Measurements from ENCODE around the gene GMEB1.

DNA sequence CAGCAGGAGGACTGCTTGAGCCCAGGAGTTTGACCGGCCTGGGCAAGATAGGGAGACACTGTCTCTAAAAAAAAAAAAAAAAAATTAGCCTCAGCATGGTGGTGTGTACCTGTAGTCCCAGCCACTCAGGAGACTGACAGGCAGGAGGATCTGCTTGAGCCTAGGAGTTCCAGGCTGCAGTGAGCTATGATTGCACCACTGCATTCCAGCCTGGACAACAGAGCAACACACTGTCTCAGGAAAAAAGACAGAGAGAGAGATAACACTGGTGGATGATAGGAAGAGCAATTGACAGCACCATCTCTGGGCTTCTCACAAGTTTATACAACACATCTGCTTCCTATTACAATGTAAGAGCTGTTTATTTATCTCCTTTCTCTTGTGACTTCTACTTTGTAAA, 22.5 kb upstream of the GMEB1 start:
- no peak for TF ChIP-seq EZH2 (IDR thresholded peaks at IDR 0.05; ENCODE audit: low read length, unreplicated experiment)
- TF ChIP-seq, protein P1, sequence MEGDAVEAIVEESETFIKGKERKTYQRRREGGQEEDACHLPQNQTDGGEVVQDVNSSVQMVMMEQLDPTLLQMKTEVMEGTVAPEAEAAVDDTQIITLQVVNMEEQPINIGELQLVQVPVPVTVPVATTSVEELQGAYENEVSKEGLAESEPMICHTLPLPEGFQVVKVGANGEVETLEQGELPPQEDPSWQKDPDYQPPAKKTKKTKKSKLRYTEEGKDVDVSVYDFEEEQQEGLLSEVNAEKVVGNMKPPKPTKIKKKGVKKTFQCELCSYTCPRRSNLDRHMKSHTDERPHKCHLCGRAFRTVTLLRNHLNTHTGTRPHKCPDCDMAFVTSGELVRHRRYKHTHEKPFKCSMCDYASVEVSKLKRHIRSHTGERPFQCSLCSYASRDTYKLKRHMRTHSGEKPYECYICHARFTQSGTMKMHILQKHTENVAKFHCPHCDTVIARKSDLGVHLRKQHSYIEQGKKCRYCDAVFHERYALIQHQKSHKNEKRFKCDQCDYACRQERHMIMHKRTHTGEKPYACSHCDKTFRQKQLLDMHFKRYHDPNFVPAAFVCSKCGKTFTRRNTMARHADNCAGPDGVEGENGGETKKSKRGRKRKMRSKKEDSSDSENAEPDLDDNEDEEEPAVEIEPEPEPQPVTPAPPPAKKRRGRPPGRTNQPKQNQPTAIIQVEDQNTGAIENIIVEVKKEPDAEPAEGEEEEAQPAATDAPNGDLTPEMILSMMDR (conservative IDR thresholded peaks at IDR 0.05; ENCODE audit: low read depth, low read length): no peak
- TF ChIP-seq EZH2phosphoT487 (IDR thresholded peaks at IDR 0.05; ENCODE audit: borderline replicate concordance, low read length): no peak
